Frontal cortex (tissue), 4 donors: ENCODE measurements around the gene CLCN3. TPM values are rescaled to one million over a fixed set of nuclear protein-coding genes. Genes with fewer than 3 reads are reported as not detected.
A peak's percentile ranks its signal among the peaks of the same experiment; 100 is the strongest.
"Not testable (repeated sequence)": the region's sequence is repeated elsewhere in the genome, so short reads cannot be mapped to it uniquely, and the experiment has no call there.

Experiments
- DNase-seq, 2 donors: peaks; one replicate each; pipeline ENCODE4 v3.0.0; 2012; ENCODE audit warnings: low spot score in 2 of 2
- FAIRE-seq: peaks from 2 replicates; lab custom pipeline; 2012; peaks lifted over from hg19 to GRCh38; lab: Jason Lieb, UNC
- total RNA-seq: library from RNA; depleted of rRNA; stranded (reverse); fragments of >200 nt; gene quantifications from one replicate; pipeline ENCODE4 v1.2.3, GENCODE V29; 2014
- donor health status: control.
- donor health status: control.
- donor health status: control.

Gene CLCN3
- total RNA-seq, 1 donor from 2014 or later = 92.9 TPM

- no peak for FAIRE-seq
- DNase-seq = no peak
Measured at GRCh38 chr4:169616846-169617245, 3.5 kb upstream of the CLCN3 start.

GRCh38 chr4:169617306-169617705, 3.1 kb upstream of the CLCN3 start:
- FAIRE-seq (no peak), DNase-seq (no peak)

DNA sequence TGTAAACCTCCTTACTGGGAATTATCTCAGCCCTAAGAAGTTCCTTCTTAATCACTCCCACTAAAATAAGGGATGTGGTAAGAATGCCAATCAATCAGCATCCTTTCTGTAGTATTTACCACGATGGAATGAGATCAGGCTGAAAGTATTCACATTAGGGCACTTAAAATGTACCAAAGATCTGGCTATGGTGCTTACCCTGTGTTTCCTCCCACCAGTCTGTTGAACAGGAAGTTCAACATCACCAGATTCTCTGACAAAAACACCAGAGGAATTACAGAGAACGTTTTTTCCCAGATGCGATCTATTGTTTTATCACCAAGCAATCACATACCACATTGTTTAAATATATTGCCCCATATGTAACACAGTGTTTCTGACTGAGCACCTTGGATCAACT, 2.1 kb upstream of the CLCN3 start:
- FAIRE-seq (no peak), DNase-seq (no peak)

- no peak for DNase-seq
- no peak for FAIRE-seq
Measured at GRCh38 chr4:169618986-169619385, 1.4 kb upstream of the CLCN3 start.

DNA sequence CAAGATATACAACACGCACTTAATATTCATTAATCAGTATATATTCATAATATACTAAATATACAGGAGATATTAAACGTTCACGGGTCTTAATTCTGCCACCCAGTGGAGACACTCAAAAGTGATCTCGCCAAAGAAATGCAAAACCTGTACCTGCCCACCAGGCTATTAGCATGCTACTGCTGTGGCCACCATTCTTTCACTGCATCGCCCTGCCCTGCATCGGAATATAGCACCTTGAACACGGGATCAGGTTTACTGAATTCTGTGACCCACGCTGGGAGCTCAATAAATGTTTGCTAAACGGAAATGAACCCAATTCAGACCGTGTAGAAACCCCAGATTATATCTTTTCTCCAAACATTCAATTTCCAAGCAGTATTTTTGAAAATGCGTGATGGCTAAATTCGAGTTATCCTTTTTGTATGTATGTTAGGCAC, 840 bp upstream of the CLCN3 start:
- DNase-seq (no peak), FAIRE-seq (no peak)

GRCh38 chr4:169620880-169621248, 486 bp downstream of the CLCN3 start:
- DNase-seq (no peak), FAIRE-seq (no peak)

- DNase-seq (no peak), FAIRE-seq (no peak)
Measured at GRCh38 chr4:169621731-169622492, 1.5 kb downstream of the CLCN3 start.

DNA sequence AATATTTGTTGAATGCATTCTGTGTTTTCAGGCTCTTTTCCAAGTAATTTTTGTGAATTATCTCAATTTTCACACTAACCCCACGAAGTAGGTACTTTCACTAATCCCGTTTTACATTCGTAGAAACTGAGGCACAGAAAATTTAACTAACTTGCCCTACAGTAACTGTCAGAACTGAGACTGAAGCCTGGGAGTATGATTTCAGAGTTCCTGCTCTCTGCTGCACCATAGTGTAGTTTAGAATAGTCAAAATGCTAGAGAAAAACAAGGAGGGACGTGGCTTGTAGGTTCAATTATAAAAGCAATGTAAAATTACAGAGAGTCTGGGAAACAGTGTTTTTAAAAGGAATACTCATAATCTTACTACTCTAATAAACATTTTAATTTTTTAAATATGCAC, 2.2 kb downstream of the CLCN3 start:
- DNase-seq (no peak), FAIRE-seq (no peak)

GRCh38 chr4:169624012-169624411, 3.6 kb downstream of the CLCN3 start:
- FAIRE-seq, DNase-seq: not testable (repeated sequence)

- no peak for DNase-seq
- FAIRE-seq = no peak
Measured at GRCh38 chr4:169625886-169626285, 5.5 kb downstream of the CLCN3 start.

GRCh38 chr4:169626331-169627282, 6.2 kb downstream of the CLCN3 start:
- DNase-seq = no peak
- no peak for FAIRE-seq

GRCh38 chr4:169627307-169627706, 6.9 kb downstream of the CLCN3 start:
- DNase-seq (no peak), FAIRE-seq (no peak)

DNA sequence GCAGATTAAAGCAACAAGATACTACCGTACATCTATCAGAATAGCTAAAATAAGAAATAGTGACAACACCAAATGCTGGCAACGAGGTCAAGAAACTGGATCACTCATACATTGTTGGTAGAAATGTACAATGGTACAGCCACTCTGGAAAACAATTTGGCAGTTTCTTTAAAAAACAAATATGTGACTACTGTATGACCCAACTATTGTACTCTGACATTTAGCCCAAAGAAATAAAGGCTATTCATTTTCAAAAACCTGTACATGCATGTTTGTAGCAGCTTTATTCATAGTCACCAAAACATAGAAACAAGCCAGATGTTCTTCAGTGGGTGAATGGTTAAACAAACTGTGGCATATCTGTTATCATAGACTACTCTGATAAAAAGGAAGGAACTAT, 8.2 kb downstream of the CLCN3 start:
- FAIRE-seq = no peak
- DNase-seq = no peak

DNA sequence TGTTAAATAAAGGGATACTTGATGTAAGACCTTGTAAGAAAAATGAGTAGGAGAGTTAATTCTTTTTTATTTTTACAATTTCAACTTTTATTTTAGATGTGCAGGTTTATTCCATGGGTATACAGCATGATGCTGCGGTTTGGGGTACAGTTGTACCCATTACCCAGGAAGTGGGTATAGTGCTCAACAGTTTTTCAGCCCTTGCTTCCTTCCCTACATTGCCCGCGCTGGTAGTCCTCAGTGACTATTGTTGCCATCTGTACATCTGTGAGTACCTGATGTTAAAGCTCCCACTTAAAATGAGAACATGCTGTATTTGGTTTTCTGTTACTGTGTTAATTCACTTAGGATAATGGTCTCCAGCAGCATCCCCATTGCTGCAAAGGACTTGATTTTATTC, 9.7 kb downstream of the CLCN3 start:
- no peak for FAIRE-seq
- DNase-seq = no peak

DNA sequence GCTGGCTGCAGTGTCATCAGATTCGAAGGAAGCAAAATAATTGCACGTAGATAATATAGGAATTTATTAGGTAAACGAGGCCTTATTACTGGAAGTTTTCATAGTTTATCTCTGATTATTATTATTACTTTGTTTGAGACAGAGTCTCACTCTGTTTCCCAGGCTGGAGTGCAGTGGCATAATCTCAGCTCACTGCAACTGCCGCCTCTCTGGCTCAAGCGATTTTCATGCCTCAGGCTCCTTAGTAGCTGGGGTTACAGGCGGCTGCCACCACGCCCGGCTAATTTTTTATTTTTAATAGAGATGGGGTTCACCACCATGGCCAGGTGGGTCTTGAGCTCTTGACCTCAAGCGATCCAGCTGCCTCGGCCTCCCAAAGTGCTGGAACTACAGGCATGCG, 12.5 kb downstream of the CLCN3 start:
- FAIRE-seq (no peak), DNase-seq (no peak)

DNA sequence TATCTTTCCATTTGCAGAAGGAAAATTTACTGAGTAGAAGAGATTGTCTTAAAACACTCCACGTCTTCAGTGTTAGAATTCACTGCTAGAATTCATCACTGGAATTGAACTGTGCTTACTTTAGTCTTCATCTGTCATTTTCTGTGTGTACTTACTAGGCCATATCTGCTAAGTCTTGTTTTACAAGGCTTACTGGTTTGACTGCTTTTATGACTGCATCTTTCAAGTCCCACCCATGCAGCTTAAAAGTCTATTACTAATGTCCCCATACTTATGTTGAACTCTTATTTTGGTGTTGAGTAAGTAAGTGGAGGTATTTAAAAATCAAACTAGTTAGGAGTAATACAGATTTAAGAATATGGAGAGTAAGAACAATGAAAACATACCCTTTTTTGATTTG, 14.6 kb downstream of the CLCN3 start:
- peak; percentile 6 for FAIRE-seq
- no peak for DNase-seq

DNA sequence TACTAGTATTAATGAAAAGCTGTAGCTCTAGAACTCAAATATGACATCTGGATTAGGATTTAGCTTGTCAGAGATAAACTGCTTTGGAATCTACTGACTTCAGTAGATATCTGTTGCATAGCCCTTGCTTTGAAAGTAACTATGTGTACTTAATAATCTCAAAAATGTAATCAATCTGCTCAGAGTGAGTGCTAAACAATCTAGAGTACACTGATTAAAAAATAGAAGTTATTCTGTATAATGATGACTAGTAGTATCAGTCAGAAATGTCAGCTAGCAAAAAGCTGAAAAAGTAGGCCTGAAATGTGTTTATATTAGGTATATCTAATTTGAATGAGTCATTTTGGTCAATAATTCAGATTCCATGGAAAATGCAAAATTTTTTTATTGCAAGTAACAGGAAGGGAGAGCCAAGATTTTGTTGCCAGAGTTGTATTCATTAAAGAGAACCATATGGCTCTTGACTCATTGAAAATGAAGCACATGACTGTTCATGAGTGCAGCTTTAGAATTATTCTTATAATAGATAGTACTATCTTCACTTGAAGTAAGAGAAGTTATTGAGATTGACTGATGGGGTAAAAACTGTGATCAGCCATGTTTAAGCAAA, 20.0 kb downstream of the CLCN3 start:
- no peak for FAIRE-seq
- no peak for DNase-seq

GRCh38 chr4:169644802-169645201, 24.4 kb downstream of the CLCN3 start:
- DNase-seq = no peak
- FAIRE-seq = no peak

DNA sequence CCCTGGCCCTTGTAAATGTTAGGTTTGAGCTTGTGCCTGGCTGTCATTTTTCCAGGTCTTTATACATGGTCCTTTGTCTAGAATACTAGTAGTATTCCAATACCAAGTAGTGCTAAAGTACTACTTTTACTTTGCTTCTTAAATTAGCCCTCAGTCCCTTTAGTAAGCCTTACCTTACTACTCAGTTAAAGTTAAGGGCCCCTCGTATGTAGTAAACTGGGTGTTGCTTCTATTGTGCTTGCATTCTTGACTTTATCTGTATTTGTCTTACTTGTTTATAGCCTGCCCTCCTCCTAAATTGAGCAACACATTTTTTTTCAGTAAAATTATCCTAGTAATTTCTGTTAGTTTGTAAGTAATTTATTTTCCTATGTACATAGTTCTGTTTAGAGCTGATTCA, 25.2 kb downstream of the CLCN3 start:
- DNase-seq = no peak
- FAIRE-seq = no peak

GRCh38 chr4:169649545-169650226, 29.3 kb downstream of the CLCN3 start:
- FAIRE-seq = no peak
- DNase-seq = no peak
